Spleen (tissue), 7 donors: ENCODE measurements around the gene ZFP28.

Experiments
- POLR2A ChIP-seq, 3 donors: fragments of 450-650 bp; IDR thresholded peaks; one replicate each; pipeline ENCODE4 v1.5.1; 2017; ENCODE audit warnings: antibody characterized with exemption in 3 of 3, mild to moderate bottlenecking in 1 of 3
- POLR2AphosphoS5 ChIP-seq, 3 donors: sonication (generic); formaldehyde crosslinking; IDR thresholded peaks; one replicate each; pipeline ENCODE4 v1.5.1; 2017; ENCODE audit warnings: antibody characterized with exemption in 3 of 3
- TF ChIP-seq, protein P1 (sequence below), 11 experiments: fragments of 200-600 bp in 7 of 11; fragments of 450-650 bp in 4 of 11; sonication (generic) in 4 of 11; IDR thresholded peaks in 8 of 11; conservative IDR thresholded peaks in 3 of 11; 1 replicate in 7 of 11; 2 replicates in 4 of 11; pipeline versions ENCODE4 v1.4.0 to v1.8.0; 2016 to 2021; ENCODE audit warnings: antibody characterized with exemption in 11 of 11, inconsistent platforms in 4 of 11, mild to moderate bottlenecking in 1 of 11
- donor health status: DM: no; HTN: no; CAD: no; lungs with moderate emphysema.
- donor health status: DM: no; HTN: no; CAD: no.
- donor health status: DM: no; HTN: no; CAD: no.

DNA sequence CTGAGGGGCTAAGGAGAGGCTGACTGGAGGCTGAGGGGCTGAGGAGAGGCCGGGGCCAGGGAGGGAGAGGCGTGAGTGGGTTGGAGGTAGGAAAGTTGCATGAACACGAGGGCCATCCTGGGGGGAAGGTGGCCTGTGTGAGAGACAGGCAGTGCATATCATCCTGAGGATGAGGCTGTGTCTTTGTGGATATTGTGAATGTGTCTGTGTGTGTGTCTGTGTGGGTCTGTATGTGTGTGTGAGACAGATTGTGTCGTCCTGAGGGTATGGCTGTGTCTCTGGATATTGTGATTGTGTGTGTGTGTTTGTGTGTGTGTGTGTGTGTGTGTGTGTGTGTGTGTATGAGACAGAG is 56.8 kb downstream of the ZFP28 start:
- TF ChIP-seq, protein P1, sequence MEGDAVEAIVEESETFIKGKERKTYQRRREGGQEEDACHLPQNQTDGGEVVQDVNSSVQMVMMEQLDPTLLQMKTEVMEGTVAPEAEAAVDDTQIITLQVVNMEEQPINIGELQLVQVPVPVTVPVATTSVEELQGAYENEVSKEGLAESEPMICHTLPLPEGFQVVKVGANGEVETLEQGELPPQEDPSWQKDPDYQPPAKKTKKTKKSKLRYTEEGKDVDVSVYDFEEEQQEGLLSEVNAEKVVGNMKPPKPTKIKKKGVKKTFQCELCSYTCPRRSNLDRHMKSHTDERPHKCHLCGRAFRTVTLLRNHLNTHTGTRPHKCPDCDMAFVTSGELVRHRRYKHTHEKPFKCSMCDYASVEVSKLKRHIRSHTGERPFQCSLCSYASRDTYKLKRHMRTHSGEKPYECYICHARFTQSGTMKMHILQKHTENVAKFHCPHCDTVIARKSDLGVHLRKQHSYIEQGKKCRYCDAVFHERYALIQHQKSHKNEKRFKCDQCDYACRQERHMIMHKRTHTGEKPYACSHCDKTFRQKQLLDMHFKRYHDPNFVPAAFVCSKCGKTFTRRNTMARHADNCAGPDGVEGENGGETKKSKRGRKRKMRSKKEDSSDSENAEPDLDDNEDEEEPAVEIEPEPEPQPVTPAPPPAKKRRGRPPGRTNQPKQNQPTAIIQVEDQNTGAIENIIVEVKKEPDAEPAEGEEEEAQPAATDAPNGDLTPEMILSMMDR (IDR thresholded peaks at IDR 0.05 in 8 of 11, conservative IDR thresholded peaks at IDR 0.05 in 3 of 11) = no peak
- no peak for TF ChIP-seq POLR2A (IDR thresholded peaks at IDR 0.05)
- no peak for TF ChIP-seq POLR2AphosphoS5 (IDR thresholded peaks at IDR 0.05)
